Stimulated activated effector memory CD8-positive, alpha-beta T cell treated with anti-CD3 and anti-CD28 coated beads, Interleukin-12 subunit alpha, Interleukin-12 subunit beta, amount 100 ng/mL, for 72 hours (primary cell): ENCODE results near the gene KLHL36.

ENCODE experiments used
- ATAC-seq: fragments of 150-1000 bp; cut with Tn5 transposase; 2 replicates; pipeline ENCODE4 v1.10.0; 2021
- DNase-seq, 2 donors: peaks; one replicate each; pipeline ENCODE4 v3.0.0; 2021 to 2022; ENCODE audit warnings: low spot score in 2 of 2
- H3K27ac Mint-ChIP-seq: one replicate; pipeline ENCODE4 v1.8.0; 2022; ENCODE audit warnings: mild to moderate bottlenecking, mixed read lengths
- H3K36me3 Mint-ChIP-seq: one replicate; pipeline ENCODE4 v1.8.0; 2022; ENCODE audit warnings: mild to moderate bottlenecking, mixed read lengths
- H3K4me1 Mint-ChIP-seq: one replicate; pipeline ENCODE4 v1.8.0; 2022; ENCODE audit warnings: mixed read lengths
- H3K4me3 Mint-ChIP-seq: one replicate; pipeline ENCODE4 v1.8.0; 2022; ENCODE audit warnings: mild to moderate bottlenecking, mixed read lengths
- H3K9me3 Mint-ChIP-seq: one replicate; pipeline ENCODE4 v1.8.0; 2022; ENCODE audit warnings: mixed read lengths

KLHL36 gene

DNA sequence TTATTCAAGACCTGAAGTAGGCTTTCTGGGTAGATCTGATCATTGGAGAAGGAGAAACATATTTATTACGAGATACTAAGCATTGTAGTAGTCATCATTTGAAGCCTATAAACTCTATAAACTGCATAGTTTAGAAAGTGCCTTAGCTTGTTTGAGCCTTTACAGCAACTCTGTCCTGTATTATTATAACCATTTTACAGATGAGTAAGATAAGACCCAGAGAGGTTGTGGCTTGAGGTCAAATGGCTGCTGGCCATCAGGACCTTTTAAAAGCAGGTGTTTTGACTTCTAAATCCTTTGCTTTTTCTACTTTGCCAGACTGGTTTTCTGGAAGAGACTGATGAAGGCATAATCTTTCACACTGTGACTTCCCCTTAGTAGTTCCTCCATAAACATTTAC lies 58.5 kb downstream of the KLHL36 start:
- peaks cover 72% of the 10 kb centered on the region for H3K4me1 Mint-ChIP-seq

GRCh38 chr16:84709609-84710008 lies 61.3 kb downstream of the KLHL36 start:
- Mint-ChIP-seq H3K36me3 (peaks cover 50% of the 10 kb centered on the region), H3K27ac (peak overlapping the region; percentile 46)

More for the DNA sequence above, 58.5 kb downstream of the KLHL36 start:
- no peak overlapping the region for H3K27ac Mint-ChIP-seq
- ATAC-seq (no peak), DNase-seq (no peak)
- peaks cover 52% of the 10 kb centered on the region for H3K36me3 Mint-ChIP-seq
- H3K9me3 Mint-ChIP-seq = no peaks in the 10 kb centered on the region
- no peak overlapping the region for H3K4me3 Mint-ChIP-seq

DNA sequence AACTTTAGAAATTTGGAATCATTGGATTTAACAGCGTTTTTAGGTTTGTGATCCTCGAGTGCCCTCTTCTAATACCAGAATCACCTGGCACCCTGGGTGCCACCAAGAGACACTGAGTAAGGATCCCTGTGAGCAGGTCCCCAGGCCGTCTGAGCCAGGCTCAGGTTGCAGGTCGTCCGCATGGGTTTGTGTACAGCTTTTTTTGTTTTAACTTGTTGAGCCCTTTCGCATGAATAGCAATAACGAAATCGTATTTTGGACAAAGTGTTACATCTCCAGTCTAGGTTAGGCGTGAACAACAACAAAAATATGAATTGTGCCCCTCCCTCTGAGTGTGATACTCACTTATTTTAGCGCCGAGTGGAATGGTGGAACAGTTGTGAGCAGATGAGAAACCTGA lies 62.4 kb downstream of the KLHL36 start:
- H3K27ac Mint-ChIP-seq = peak overlapping the region; percentile 46
- H3K9me3 Mint-ChIP-seq = no peaks in the 10 kb centered on the region
- H3K4me3 Mint-ChIP-seq = no peak overlapping the region
- DNase-seq (no peak), ATAC-seq (no peak)
- peaks cover 80% of the 10 kb centered on the region for H3K4me1 Mint-ChIP-seq
- peaks cover 43% of the 10 kb centered on the region for H3K36me3 Mint-ChIP-seq

More at GRCh38 chr16:84709609-84710008, 61.3 kb downstream of the KLHL36 start:
- no peak for DNase-seq
- ATAC-seq = no peak
- Mint-ChIP-seq H3K4me1 (peaks cover 84% of the 10 kb centered on the region), H3K4me3 (no peak overlapping the region), H3K9me3 (no peaks in the 10 kb centered on the region)
